Measurements from ENCODE around the gene TRIM23.

DNA sequence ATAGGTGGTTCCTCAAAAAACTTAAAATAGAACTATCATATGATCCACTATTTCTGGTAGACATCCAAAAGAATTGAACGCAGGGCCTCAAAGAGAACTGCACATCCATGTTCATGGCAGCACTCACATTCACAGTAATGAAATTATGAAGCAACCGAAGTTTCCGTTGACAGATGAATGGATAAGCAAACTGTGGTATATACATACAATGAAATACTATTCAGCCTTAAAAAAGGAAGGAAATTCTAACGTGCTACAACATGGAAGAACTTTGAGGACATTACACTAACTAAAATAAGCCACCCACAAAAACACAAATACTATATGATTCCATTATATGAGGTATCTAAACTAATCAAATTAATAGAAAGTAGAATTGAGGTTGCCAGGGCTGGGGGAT, 79.7 kb downstream of the TRIM23 start:
- TF ChIP-seq, protein P1, sequence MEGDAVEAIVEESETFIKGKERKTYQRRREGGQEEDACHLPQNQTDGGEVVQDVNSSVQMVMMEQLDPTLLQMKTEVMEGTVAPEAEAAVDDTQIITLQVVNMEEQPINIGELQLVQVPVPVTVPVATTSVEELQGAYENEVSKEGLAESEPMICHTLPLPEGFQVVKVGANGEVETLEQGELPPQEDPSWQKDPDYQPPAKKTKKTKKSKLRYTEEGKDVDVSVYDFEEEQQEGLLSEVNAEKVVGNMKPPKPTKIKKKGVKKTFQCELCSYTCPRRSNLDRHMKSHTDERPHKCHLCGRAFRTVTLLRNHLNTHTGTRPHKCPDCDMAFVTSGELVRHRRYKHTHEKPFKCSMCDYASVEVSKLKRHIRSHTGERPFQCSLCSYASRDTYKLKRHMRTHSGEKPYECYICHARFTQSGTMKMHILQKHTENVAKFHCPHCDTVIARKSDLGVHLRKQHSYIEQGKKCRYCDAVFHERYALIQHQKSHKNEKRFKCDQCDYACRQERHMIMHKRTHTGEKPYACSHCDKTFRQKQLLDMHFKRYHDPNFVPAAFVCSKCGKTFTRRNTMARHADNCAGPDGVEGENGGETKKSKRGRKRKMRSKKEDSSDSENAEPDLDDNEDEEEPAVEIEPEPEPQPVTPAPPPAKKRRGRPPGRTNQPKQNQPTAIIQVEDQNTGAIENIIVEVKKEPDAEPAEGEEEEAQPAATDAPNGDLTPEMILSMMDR (IDR thresholded peaks at IDR 0.05), result no peak
- TF ChIP-seq POLR2A (IDR thresholded peaks at IDR 0.05), result no peak

All from heart left ventricle (tissue), 13 donors.